ENCODE measurements around the gene VPS25. TPM values are rescaled to one million over a fixed set of nuclear protein-coding genes. Genes with fewer than 3 reads are reported as not detected.

VPS25 gene
- total RNA-seq, 1 donor: 57.2 TPM

DNA sequence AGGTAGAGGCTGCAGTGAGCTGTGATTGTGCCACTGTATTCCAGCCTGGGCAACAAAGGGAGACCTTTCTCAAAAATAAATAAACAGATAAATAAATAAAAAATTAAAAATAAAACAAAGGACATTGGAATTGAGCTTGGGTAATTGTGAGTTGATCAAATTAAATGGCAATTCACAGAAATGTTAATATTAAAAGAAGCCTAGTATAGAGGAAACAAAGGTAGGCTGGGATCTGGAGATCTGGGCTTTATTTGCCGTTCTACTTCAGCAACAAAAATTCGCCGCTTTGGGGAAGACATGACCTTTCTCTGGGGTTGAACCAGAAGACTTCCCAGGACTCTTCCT lies 332 bp upstream of the VPS25 start:
- TF ChIP-seq, protein P1, sequence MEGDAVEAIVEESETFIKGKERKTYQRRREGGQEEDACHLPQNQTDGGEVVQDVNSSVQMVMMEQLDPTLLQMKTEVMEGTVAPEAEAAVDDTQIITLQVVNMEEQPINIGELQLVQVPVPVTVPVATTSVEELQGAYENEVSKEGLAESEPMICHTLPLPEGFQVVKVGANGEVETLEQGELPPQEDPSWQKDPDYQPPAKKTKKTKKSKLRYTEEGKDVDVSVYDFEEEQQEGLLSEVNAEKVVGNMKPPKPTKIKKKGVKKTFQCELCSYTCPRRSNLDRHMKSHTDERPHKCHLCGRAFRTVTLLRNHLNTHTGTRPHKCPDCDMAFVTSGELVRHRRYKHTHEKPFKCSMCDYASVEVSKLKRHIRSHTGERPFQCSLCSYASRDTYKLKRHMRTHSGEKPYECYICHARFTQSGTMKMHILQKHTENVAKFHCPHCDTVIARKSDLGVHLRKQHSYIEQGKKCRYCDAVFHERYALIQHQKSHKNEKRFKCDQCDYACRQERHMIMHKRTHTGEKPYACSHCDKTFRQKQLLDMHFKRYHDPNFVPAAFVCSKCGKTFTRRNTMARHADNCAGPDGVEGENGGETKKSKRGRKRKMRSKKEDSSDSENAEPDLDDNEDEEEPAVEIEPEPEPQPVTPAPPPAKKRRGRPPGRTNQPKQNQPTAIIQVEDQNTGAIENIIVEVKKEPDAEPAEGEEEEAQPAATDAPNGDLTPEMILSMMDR (IDR thresholded peaks at IDR 0.05; ENCODE audit: insufficient read depth, low read length): no peak
- DNase-seq (ENCODE audit: low read depth): no peak

DNA sequence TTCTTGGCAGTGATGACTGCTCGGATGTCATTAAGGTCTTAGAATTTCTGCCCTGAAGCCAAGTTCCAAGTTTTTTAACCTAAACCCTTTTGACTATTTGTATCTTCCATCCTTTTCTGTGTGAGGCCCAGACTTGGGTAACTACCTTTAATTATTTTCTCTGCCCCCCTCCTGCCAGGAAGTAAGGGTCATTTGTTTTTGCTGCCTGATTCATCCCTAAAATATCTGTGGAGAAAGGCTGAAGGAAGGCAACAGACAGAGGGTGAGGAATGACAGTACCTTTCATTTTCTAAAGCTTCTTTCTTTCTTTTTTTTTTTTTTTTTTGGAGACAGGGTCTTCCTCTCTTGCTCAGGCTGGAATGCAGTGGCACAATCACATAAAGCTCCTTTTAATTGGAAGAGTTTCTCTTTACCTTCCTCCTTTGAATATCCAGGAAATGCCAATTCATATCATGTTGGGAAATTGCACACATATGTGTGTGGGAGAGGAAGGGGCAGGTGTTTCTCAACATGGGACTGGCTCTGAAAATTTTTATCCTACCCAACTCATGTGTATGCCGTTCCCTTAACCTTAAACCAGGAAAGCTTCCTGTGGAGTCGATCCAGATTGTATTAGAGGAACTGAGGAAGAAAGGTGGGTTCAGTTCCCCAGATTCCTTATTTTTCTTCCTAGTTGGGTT lies 957 bp downstream of the VPS25 start:
- peak overlapping the region; percentile 94 for H3K4me3 ChIP-seq (ENCODE audit: low read depth, low read length)
- no peak for DNase-seq (ENCODE audit: low read depth)
- TF ChIP-seq, protein P1 (IDR thresholded peaks at IDR 0.05; ENCODE audit: insufficient read depth, low read length): no peak

More for the DNA sequence above, 332 bp upstream of the VPS25 start:
- H3K4me3 ChIP-seq (ENCODE audit: low read depth, low read length): peak overlapping the region; percentile 94

DNA sequence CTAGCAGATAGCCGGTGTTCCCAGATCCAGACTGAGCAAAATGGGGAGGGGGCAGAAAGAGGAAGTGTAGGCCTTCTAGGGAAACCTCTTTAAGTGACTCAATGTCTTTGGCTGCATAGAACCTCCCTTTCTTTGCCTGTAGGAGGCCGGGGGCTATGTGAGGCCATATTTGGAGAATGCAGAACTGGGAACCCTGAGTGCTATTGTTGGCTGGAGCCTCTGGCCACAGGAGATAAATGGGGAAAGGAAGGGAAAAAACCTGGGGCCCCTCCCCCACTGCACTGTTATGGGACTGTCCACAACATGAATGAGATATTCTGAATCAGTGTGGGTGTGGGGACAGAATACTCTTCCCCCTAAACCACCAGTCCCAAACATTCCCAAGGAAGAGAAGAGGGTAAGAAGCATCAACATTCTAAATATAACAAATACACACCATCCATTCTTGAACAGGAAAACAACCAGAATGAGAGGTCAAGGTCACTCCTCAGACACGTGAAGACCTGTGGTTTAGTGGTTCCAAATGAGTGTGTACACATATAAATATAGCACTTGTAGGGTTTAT lies 2.4 kb downstream of the VPS25 start:
- DNase-seq (ENCODE audit: low read depth): peak; percentile 37
- no peak overlapping the region for H3K4me3 ChIP-seq (ENCODE audit: low read depth, low read length)
- TF ChIP-seq, protein P1 (IDR thresholded peaks at IDR 0.05; ENCODE audit: insufficient read depth, low read length): no peak

- H3K4me3 ChIP-seq (ENCODE audit: low read depth, low read length): no peak overlapping the region
- no peak for DNase-seq (ENCODE audit: low read depth)
- TF ChIP-seq, protein P1 (IDR thresholded peaks at IDR 0.05; ENCODE audit: insufficient read depth, low read length): no peak
Observed at GRCh38 chr17:42778570-42778969, 5.3 kb downstream of the VPS25 start.

DNA sequence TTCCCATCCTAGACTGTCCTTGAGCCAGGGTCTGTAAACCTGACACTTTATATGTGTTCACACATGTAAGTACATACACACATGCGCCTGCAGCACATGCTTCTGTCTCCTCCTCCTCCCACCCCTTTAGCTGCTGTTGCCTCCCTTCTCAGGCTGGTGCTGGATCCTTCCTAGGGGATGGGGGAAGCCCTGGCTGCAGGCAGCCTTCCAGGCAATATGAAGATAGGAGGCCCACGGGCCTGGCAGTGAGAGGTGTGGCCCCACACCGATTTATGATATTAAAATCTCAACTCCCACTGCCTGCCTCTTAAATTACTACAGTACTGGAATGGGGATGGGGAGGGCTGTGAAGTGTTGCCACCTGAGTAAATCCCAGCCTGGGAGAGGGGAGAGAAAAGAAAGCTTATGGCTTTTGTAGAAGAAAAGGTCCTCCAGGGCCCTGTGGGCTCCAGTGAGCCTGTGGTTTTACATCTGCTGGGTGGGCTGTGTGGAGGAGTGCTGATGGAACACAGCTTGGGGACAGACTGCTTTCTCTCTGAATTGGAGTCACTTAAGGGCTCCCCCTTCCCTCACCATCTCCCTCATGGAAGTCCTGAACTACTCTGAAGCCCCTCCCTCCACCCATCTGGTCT lies 6.2 kb downstream of the VPS25 start:
- H3K4me3 ChIP-seq (ENCODE audit: low read depth, low read length): no peak overlapping the region
- TF ChIP-seq, protein P1 (IDR thresholded peaks at IDR 0.05; ENCODE audit: insufficient read depth, low read length): no peak
- DNase-seq (ENCODE audit: low read depth): no peak

DNA sequence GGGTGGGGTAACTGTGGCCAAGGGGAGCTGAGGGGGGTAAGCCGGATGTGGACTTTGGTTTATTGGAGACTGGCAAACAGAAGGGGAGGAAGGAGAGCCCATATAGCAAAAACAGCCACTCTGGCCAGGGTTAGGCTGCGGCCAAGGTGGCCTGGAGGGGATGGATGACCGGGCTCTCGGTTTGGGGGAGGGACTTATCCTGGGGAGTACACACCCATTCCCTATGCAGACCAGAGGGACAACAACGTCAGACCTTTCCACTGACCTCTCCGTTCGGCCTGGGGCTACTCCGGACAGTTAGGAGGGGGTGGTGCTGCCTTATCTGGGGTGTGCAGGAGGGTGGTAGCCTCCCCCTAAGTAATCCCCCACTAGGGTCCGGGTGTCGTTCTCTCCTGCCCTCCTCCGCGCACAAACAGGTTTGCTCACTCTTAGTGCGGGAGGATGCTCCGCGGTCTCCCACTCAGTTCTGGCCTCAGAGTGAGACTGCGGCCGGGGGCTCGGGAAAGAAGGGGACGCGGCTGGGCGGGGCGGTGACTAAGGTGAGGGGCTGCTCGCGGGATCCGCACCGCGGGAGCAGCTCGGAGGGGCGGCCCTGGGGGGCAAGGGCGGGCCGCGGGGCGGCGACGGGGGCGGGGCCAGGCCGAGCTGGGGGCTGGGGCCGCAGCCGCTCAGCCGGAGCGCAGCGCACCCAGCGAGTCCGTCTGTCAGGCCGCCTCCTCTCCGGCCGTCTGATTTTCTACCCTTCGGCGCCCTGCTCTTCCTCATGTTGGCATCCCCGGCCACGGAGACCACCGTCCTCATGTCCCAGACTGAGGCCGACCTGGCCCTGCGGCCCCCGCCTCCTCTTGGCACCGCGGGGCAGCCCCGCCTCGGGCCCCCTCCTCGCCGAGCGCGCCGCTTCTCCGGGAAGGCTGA lies 6.9 kb downstream of the VPS25 start, which contains the start of gene WNK4:
Gene WNK4 (plus strand): TSS at position 675 of the 915 bp plus-strand sequence. CDS start 89 bp downstream, at position 764.
- DNase-seq (ENCODE audit: low read depth): no peak
- H3K4me3 ChIP-seq (ENCODE audit: low read depth, low read length): peak within 1 kb of the TSS; percentile 70
- TF ChIP-seq, protein P1 (IDR thresholded peaks at IDR 0.05; ENCODE audit: insufficient read depth, low read length): no peak
